Upper lobe of right lung (tissue), 1 donor: ENCODE data around the gene STK10. TPM values are rescaled to one million over a fixed set of nuclear protein-coding genes. Genes with fewer than 3 reads are reported as not detected.

Experiments used
- ATAC-seq: fragments of 200-7000 bp; cut with Tn5 transposase; one replicate; pipeline ENCODE4 v1.9.1; 2020; ENCODE audit warnings: mild to moderate bottlenecking, moderate library complexity
- DNase-seq: peaks from one replicate; pipeline ENCODE4 v3.0.0-alpha.2; 2020
- H3K27ac ChIP-seq: fragments of 200-600 bp; one replicate; pipeline ENCODE4 v1.8.0; 2022
- H3K27me3 ChIP-seq: fragments of 200-600 bp; one replicate; pipeline ENCODE4 v1.8.0; 2022; ENCODE audit warnings: mild to moderate bottlenecking
- H3K36me3 ChIP-seq: fragments of 200-600 bp; one replicate; pipeline ENCODE4 v1.8.0; 2022
- H3K4me1 ChIP-seq: fragments of 200-600 bp; one replicate; pipeline ENCODE4 v1.8.0; 2022
- H3K4me3 ChIP-seq: fragments of 200-600 bp; one replicate; pipeline ENCODE4 v1.8.0; 2022; ENCODE audit warnings: mild to moderate bottlenecking
- H3K9me3 ChIP-seq: fragments of 200-600 bp; one replicate; pipeline ENCODE4 v1.8.0; 2022
- intact Hi-C: fragments of 100-400 bp; cut with DNase I; formaldehyde crosslinking; loops from one replicate; pipeline ENCODE4 v1.11.0; 2022
- total RNA-seq: library from RNA; stranded (reverse); fragmentation: NEBNext Ultra II Directional; extraction: Animal tissue kit (Norgen Biotek cat#: 25700); gene quantifications from one replicate; pipeline ENCODE4 v1.2.1, GENCODE V29; 2021
- TF ChIP-seq, protein P1 (sequence below): fragments of 200-600 bp; IDR thresholded peaks from one replicate; pipeline ENCODE4 v1.8.0; 2022; ENCODE audit warnings: antibody characterized with exemption
- donor health status: DM: no; HTN: yes; CAD: no; lungs with severe emphysema.

The STK10 gene
- total RNA-seq, 1 donor from 2014 or later, result 56.9 TPM

DNA sequence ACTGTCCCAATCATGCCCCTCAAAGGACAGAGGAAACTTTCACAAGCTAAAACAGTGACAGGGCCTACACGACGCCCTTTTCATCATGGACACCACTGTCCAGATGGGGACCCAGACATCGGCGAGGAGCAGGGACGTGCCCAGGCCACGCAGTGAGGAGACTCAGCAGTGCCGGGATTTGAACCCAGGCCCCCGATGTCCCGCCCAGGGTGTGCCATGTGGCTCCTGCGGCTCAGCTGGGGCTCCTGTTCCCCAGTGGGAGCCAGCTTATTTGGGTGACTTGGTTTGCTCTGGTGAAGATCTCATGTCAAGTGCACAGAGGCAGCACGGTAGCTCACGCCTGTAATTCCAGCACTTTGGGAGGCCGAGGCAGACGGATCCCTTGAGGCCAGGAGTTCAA is 82.2 kb downstream of the STK10 start:
- Histone ChIP-seq H3K36me3 (peaks cover 34% of the 10 kb centered on the region), H3K4me3 (no peak overlapping the region), H3K4me1 (peaks cover 47% of the 10 kb centered on the region), H3K9me3 (no peaks in the 10 kb centered on the region), H3K27ac (no peak overlapping the region), H3K27me3 (no peaks in the 10 kb centered on the region)
- intact Hi-C loops, result loop anchor here (5.0 to 10.0 kb wide), 2 partner anchors 86 to 179 kb away; partner anchors contain the start of genes EFCAB9 and UBTD2
- no peak for ATAC-seq
- no peak for DNase-seq
- TF ChIP-seq, protein P1, sequence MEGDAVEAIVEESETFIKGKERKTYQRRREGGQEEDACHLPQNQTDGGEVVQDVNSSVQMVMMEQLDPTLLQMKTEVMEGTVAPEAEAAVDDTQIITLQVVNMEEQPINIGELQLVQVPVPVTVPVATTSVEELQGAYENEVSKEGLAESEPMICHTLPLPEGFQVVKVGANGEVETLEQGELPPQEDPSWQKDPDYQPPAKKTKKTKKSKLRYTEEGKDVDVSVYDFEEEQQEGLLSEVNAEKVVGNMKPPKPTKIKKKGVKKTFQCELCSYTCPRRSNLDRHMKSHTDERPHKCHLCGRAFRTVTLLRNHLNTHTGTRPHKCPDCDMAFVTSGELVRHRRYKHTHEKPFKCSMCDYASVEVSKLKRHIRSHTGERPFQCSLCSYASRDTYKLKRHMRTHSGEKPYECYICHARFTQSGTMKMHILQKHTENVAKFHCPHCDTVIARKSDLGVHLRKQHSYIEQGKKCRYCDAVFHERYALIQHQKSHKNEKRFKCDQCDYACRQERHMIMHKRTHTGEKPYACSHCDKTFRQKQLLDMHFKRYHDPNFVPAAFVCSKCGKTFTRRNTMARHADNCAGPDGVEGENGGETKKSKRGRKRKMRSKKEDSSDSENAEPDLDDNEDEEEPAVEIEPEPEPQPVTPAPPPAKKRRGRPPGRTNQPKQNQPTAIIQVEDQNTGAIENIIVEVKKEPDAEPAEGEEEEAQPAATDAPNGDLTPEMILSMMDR, result no peak

DNA sequence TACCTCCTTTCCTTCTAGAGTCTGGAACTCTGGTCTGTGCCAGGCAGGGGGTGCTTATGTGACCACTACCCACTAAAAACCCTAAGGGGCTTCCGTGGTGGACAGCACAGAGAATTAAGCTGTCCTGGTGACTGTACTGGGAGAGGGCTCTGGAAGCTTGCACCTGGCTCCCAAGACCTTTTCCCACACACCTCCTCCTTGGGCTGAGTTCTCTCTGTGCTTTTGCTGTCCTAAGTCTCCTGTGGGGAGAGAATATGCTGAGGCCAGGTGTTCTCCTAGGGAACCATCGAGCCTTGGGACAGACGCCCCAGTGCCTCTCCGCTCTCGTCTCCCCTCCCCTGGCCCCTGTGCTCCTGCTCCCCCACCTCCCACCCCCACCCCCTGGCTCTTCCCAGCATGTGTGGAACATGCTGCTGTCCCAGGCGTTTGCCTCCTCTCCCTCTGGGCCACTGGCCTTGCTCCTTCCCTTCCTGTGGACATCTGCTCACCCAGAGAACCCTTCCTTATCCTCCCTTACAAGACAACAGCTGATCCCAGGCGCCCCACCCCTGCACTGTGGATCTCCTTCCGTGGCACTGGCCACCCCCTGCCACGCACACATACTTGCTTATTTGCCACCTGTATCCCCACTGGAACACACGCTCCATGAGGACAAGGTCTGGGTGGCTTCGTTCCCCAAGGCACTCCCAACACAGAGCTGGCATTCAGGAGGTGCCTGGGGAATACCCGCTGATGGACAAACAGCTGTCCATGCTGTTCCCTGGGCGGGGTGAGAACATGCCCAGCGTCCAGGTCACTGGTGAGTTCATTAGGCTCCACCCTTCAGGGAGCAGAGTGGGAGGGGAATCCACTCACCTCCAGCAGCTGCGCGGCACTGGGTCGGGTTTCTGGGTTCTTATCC is 83.0 kb downstream of the STK10 start:
- ATAC-seq, result no peak
- DNase-seq, result no peak
- H3K27me3 ChIP-seq, result no peaks in the 10 kb centered on the region
- peaks cover 37% of the 10 kb centered on the region for H3K36me3 ChIP-seq
- H3K9me3 ChIP-seq, result no peaks in the 10 kb centered on the region
- peaks cover 40% of the 10 kb centered on the region for H3K4me1 ChIP-seq
- no peak overlapping the region for H3K4me3 ChIP-seq
- TF ChIP-seq, protein P1, result no peak
- H3K27ac ChIP-seq, result peak overlapping the region; percentile 65
- intact Hi-C loops, result loop anchor here (5.0 to 10.0 kb wide), 2 partner anchors 87 to 180 kb away; partner anchors contain the start of genes EFCAB9 and UBTD2

DNA sequence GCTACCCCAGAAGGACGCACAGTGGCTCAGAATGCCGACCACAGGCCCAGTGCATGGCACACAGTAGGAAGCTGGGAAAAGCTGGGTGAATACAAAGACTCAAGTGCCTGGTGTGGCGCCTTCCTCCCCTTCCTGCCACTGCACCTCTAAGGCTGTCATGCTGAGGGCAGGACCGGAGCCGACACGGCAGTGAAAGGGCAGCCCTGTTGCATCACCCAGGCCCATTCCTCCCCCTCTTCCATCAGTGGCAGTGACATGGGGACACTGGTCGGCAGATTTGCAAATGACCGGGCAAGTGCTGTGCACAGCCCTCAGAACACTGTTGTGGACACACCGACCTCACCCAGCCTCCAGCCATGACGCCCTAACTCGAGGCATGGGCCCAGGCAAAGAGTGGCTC is 84.0 kb downstream of the STK10 start:
- Histone ChIP-seq H3K27me3 (no peaks in the 10 kb centered on the region), H3K36me3 (peaks cover 37% of the 10 kb centered on the region), H3K27ac (peak overlapping the region; percentile 65), H3K9me3 (no peaks in the 10 kb centered on the region), H3K4me3 (no peak overlapping the region), H3K4me1 (peaks cover 37% of the 10 kb centered on the region)
- DNase-seq (no peak), ATAC-seq (peak; percentile 3)
- TF ChIP-seq, protein P1, result no peak
- intact Hi-C loops, result loop anchor here (10.0 kb wide), 1 partner anchor 181 kb away; the partner anchor contains the start of gene UBTD2

DNA sequence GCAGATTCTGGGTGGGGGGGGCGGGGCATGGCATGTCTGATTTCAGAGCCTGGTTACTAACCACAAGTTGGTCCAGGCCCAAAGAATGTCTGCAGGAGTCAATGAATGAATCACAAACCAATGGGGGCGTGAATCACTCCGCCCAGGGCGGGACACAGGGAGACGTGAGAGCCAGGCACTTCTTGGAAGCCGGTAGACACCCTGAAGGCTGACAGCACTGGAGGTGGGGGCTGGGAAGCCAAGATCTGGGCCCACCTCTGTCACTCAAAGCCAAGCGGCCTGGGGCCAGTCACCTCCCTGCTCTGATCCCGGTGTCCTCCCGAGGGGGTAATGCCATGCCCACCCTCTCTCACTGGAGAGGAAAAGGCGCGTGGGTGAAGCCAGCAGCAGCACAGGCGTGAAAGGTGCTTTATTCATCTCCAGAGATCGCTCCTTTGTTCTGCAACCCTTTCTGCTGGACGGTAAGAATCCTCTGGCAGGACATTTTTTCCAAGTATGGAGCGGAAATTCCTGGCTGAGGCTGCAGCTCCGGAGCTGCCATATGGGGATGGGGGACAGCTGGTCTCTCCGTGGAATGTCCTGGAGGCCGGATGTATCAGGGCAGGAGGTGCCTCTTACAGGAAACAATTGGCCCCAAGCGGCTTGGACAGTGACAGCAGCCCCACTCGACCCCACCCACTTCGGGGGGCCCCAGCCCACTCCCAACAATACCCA is 85.0 kb downstream of the STK10 start:
- peaks cover 38% of the 10 kb centered on the region for H3K4me1 ChIP-seq
- H3K27ac ChIP-seq, result peak overlapping the region; percentile 65
- TF ChIP-seq, protein P1, result no peak
- H3K4me3 ChIP-seq, result no peak overlapping the region
- ATAC-seq, result peak; percentile 37
- DNase-seq, result no peak
- peaks cover 37% of the 10 kb centered on the region for H3K36me3 ChIP-seq
- no peaks in the 10 kb centered on the region for H3K27me3 ChIP-seq
- intact Hi-C loops, result loop anchor here (10.0 kb wide), 1 partner anchor 182 kb away; the partner anchor contains the start of gene UBTD2
- no peaks in the 10 kb centered on the region for H3K9me3 ChIP-seq

DNA sequence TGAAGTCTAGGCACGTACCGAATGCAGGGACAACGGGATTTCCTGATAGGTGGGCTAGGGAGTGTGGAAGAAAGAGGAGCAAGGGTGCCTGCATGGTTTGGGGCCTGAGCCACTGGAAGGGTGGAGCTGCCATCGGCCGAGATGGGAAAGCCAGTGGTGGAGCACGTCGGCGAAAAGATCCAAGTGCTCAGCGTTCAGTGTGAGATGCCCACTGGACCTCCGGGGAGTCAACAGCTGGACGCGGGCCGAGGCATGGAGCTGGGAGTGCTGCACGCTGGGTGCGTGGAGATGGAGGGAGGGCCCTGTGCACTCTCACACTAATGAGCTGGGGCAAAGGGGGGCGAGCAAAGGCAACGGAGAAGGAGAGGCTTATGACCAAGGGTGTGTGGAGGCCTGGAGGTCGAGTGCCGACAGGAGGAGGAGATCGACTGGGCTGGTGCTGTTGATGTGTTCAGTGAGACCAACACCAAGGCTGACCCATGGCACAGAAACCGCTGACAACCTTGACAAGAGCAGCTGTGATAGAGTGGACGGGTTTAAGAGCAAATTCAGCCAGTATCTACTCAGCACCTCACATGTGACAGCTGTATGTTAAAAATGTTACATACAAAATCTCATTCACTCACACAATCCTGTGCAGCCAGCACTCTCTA is 85.7 kb downstream of the STK10 start:
- ATAC-seq (no peak), DNase-seq (no peak)
- H3K27me3 ChIP-seq, result no peaks in the 10 kb centered on the region
- H3K4me3 ChIP-seq, result no peak overlapping the region
- peaks cover 37% of the 10 kb centered on the region for H3K36me3 ChIP-seq
- H3K9me3 ChIP-seq, result no peaks in the 10 kb centered on the region
- intact Hi-C loops, result loop anchor here (10.0 kb wide), 1 partner anchor 182 kb away; the partner anchor contains the start of gene UBTD2
- peak overlapping the region; percentile 24 for H3K27ac ChIP-seq
- TF ChIP-seq, protein P1, result no peak
- peaks cover 32% of the 10 kb centered on the region for H3K4me1 ChIP-seq
